HEK293T (cell line): ENCODE data around the gene CXCL9.
"Not testable (repeated sequence)": the region's sequence is repeated elsewhere in the genome, so short reads cannot be mapped to it uniquely, and the experiment has no call there.

Experiments
- CTBP1 ChIP-seq: fragments of 450-650 bp; IDR thresholded peaks from 2 replicates; pipeline ENCODE4 v1.6.1; 2016; ENCODE audit warnings: borderline replicate concordance
- ELF4 ChIP-seq: fragments of 450-650 bp; IDR thresholded peaks from 2 replicates; pipeline ENCODE4 v1.6.1; 2017; ENCODE audit warnings: antibody characterized with exemption
- FOXK2 ChIP-seq: fragments of 450-650 bp; IDR thresholded peaks from 2 replicates; pipeline ENCODE4 v1.6.1; 2016; ENCODE audit warnings: mild to moderate bottlenecking
- TARDBP ChIP-seq: fragments of 450-650 bp; IDR thresholded peaks from 2 replicates; pipeline ENCODE4 v1.6.1; 2016

DNA sequence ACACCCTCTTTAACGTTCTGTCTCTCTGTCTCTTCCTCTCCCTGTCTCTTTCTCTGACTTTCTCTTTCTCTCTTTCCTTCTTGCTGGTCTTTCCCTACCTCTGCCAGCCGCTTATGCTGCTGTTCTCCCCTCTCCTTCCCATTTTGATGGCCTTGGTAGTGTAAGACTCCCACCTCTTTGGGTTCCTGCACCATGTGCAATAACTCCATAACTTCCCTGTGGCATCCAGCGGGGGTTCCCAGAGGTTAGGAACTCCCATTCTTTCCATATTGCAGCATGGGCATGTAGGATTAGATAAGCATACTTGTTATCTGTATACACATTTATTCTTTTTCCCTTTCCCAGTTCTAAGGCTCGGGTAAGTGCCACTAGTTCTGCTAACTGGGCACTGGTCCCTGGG lies 37.4 kb upstream of the CXCL9 start:
- TF ChIP-seq ELF4, FOXK2, CTBP1, TARDBP: not testable (repeated sequence)
